DLD1 (cell line): ENCODE data around the gene STK4.

ENCODE experiments used
- in situ Hi-C: cut with HindIII; loops from 2 replicates; pipeline ENCODE4 v1.10.0; 2017; ENCODE audit warnings: low sequenced_read_pairs

The STK4 gene

GRCh38 chr20:44952731-44953130 is 13.6 kb upstream of the STK4 start:
- in situ Hi-C loops = no loop called here

GRCh38 chr20:44954211-44954610 is 12.1 kb upstream of the STK4 start:
- in situ Hi-C loops = no loop called here

- in situ Hi-C loops = no loop called here
Measured at GRCh38 chr20:44955270-44955669, 11.0 kb upstream of the STK4 start.

GRCh38 chr20:44956410-44956809 is 9.9 kb upstream of the STK4 start:
- in situ Hi-C loops = no loop called here

- in situ Hi-C loops = no loop called here
Measured at GRCh38 chr20:44958276-44958675, 8.0 kb upstream of the STK4 start.

GRCh38 chr20:44959082-44959637 is 7.2 kb upstream of the STK4 start:
- in situ Hi-C loops = no loop called here

- in situ Hi-C loops = no loop called here
Measured at GRCh38 chr20:44959638-44960102, 6.6 kb upstream of the STK4 start.

- in situ Hi-C loops = no loop called here
Measured at GRCh38 chr20:44960103-44960852, 6.0 kb upstream of the STK4 start, which contains the start of gene TOMM34. TOMM34 (minus strand) TSS chr20:44960397; CDS start chr20:44960333, 64 bp downstream.

- in situ Hi-C loops = no loop called here
Measured at GRCh38 chr20:44961011-44961869, 5.1 kb upstream of the STK4 start.

GRCh38 chr20:44961870-44962267 is 4.4 kb upstream of the STK4 start:
- in situ Hi-C loops = no loop called here

- in situ Hi-C loops = no loop called here
Measured at GRCh38 chr20:44962483-44962882, 3.8 kb upstream of the STK4 start.

- in situ Hi-C loops = no loop called here
Measured at GRCh38 chr20:44963325-44964215, 2.7 kb upstream of the STK4 start.

- in situ Hi-C loops = no loop called here
Measured at GRCh38 chr20:44965651-44966029, 672 bp upstream of the STK4 start.

GRCh38 chr20:44967207-44967807 is 995 bp downstream of the STK4 start:
- in situ Hi-C loops = no loop called here

GRCh38 chr20:44969300-44969894 is 3.1 kb downstream of the STK4 start:
- in situ Hi-C loops = no loop called here

GRCh38 chr20:44970243-44970757 is 4.0 kb downstream of the STK4 start:
- in situ Hi-C loops = no loop called here

GRCh38 chr20:44973053-44973452 is 6.7 kb downstream of the STK4 start:
- in situ Hi-C loops = no loop called here

GRCh38 chr20:44976698-44977097 is 10.4 kb downstream of the STK4 start:
- in situ Hi-C loops = no loop called here

- in situ Hi-C loops = no loop called here
Measured at GRCh38 chr20:44979090-44979621, 12.8 kb downstream of the STK4 start.
